Activated T-cell treated with anti-CD3 and anti-CD28 coated beads, Interleukin-2, amount 50 U/mL, for 72 hours (primary cell): ENCODE measurements around the gene PPIE. TPM values are rescaled to one million over a fixed set of nuclear protein-coding genes. Genes with fewer than 3 reads are reported as not detected.

Source experiments
- ATAC-seq, 2 donors: fragments of 150-1000 bp; cut with Tn5 transposase; replicated peaks in 1 of 2; 2 replicates each; pipeline ENCODE4 v1.10.0; 2021; ENCODE audit warnings: moderate library complexity in 2 of 2, mild to moderate bottlenecking in 1 of 2
- DNase-seq, 2 donors: peaks; one replicate each; pipeline ENCODE4 v3.0.0; 2021 to 2022; ENCODE audit warnings: mixed read lengths in 1 of 2
- H3K27ac Mint-ChIP-seq: one replicate; pipeline ENCODE4 v1.8.0; 2022; ENCODE audit warnings: mild to moderate bottlenecking, moderate library complexity, mixed read lengths
- H3K27me3 Mint-ChIP-seq: one replicate; pipeline ENCODE4 v1.8.0; 2022; ENCODE audit warnings: low read depth, mixed read lengths
- H3K36me3 Mint-ChIP-seq, 2 donors: one replicate each; pipeline ENCODE4 v1.8.0; 2022; ENCODE audit warnings: mixed read lengths in 2 of 2, mild to moderate bottlenecking in 1 of 2; ENCODE audit not compliant: insufficient read depth in 2 of 2
- H3K4me1 Mint-ChIP-seq: one replicate; pipeline ENCODE4 v1.8.0; 2022; ENCODE audit warnings: low read depth, mixed read lengths
- H3K4me3 Mint-ChIP-seq, 2 donors: one replicate each; pipeline ENCODE4 v1.8.0; 2022; ENCODE audit warnings: mild to moderate bottlenecking in 2 of 2, mixed read lengths in 2 of 2, moderate library complexity in 2 of 2
- H3K9me3 Mint-ChIP-seq, 2 donors: one replicate each; pipeline ENCODE4 v1.8.0; 2022; ENCODE audit warnings: mixed read lengths in 2 of 2
- total RNA-seq, 2 donors: library from RNA; stranded (reverse); gene quantifications; one replicate each; pipeline ENCODE4 v1.2.3, GENCODE V29; 2022

PPIE gene
- total RNA-seq, 2 donors from 2014 or later = 47.3 to 54.6 TPM

GRCh38 chr1:39799770-39800470, 61.2 kb downstream of the PPIE start:
- Mint-ChIP-seq H3K27ac (peak overlapping the region; percentile 76), H3K4me1 (peaks cover 19% of the 10 kb centered on the region), H3K36me3 (no peaks in the 10 kb centered on the region), H3K27me3 (no peaks in the 10 kb centered on the region), H3K9me3 (no peaks in the 10 kb centered on the region), H3K4me3 (peak overlapping the region; percentile 70 to 79)
- ATAC-seq = peak; percentile 59 to 71
- peak; percentile 71 to 72 for DNase-seq

GRCh38 chr1:39800471-39800835, 61.8 kb downstream of the PPIE start:
- no peaks in the 10 kb centered on the region for H3K27me3 Mint-ChIP-seq
- no peak for DNase-seq
- no peak overlapping the region for H3K4me3 Mint-ChIP-seq
- H3K36me3 Mint-ChIP-seq = peaks cover 0 to under 1% of the 10 kb centered on the region in 2 donors
- no peak overlapping the region for H3K27ac Mint-ChIP-seq
- H3K9me3 Mint-ChIP-seq = no peaks in the 10 kb centered on the region
- no peak for ATAC-seq
- peaks cover 16% of the 10 kb centered on the region for H3K4me1 Mint-ChIP-seq

GRCh38 chr1:39802496-39803260, 64.0 kb downstream of the PPIE start:
- Mint-ChIP-seq H3K9me3 (peaks cover 2% of the 10 kb centered on the region in 2 donors), H3K27ac (no peak overlapping the region), H3K27me3 (no peaks in the 10 kb centered on the region), H3K4me1 (peaks cover 16% of the 10 kb centered on the region), H3K36me3 (peaks cover 0 to 4% of the 10 kb centered on the region in 2 donors), H3K4me3 (no peak overlapping the region)
- no peak for DNase-seq
- no peak for ATAC-seq

GRCh38 chr1:39805385-39805784, 66.7 kb downstream of the PPIE start:
- ATAC-seq = no peak

GRCh38 chr1:39808784-39809517, 70.3 kb downstream of the PPIE start:
- Mint-ChIP-seq H3K9me3 (peaks cover 2% of the 10 kb centered on the region in 2 donors), H3K27me3 (no peaks in the 10 kb centered on the region), H3K36me3 (peaks cover 0 to 4% of the 10 kb centered on the region in 2 donors), H3K4me3 (no peak overlapping the region), H3K4me1 (no peaks in the 10 kb centered on the region), H3K27ac (no peak overlapping the region)
- ATAC-seq (no peak), DNase-seq (no peak)

More at GRCh38 chr1:39805385-39805784, 66.7 kb downstream of the PPIE start:
- DNase-seq = no peak
- H3K27ac Mint-ChIP-seq = peak overlapping the region; percentile 1
- no peak overlapping the region for H3K4me3 Mint-ChIP-seq
- peaks cover 2% of the 10 kb centered on the region in 2 donors for H3K9me3 Mint-ChIP-seq
- no peaks in the 10 kb centered on the region for H3K4me1 Mint-ChIP-seq
- no peaks in the 10 kb centered on the region for H3K27me3 Mint-ChIP-seq
- peaks cover 0 to 4% of the 10 kb centered on the region in 2 donors for H3K36me3 Mint-ChIP-seq

GRCh38 chr1:39812913-39813312, 74.2 kb downstream of the PPIE start:
- DNase-seq (no peak), ATAC-seq (no peak)
- H3K4me1 Mint-ChIP-seq = peaks cover 17% of the 10 kb centered on the region
- H3K4me3 Mint-ChIP-seq = no peak overlapping the region
- no peak overlapping the region for H3K27ac Mint-ChIP-seq
- H3K36me3 Mint-ChIP-seq = no peaks in the 10 kb centered on the region
- no peaks in the 10 kb centered on the region for H3K9me3 Mint-ChIP-seq
- H3K27me3 Mint-ChIP-seq = peaks cover 7% of the 10 kb centered on the region

Other genes with a start within 250 kb of the PPIE start
- gene BMP8A, start 247.2 kb upstream of the PPIE start, total RNA-seq = under 1 TPM; 0.35 to 0.38 TPM
- gene PABPC4, start 162.1 kb upstream of the PPIE start, total RNA-seq = 100 to 1,000 TPM; 333 to 424 TPM
- gene HEYL, start 99.2 kb upstream of the PPIE start, total RNA-seq = under 1 TPM; 0.32 to 0.89 TPM
- gene NT5C1A, start 66.8 kb upstream of the PPIE start, total RNA-seq = under 1 TPM in 1 of 2 donors, not detected in 1; 0.29 TPM
- under 1 TPM; 0.35 to 0.86 TPM for gene HPCAL4, start 47.4 kb upstream of the PPIE start, total RNA-seq
- 1 to 10 TPM; 2.9 TPM for gene OXCT2, start 32.5 kb downstream of the PPIE start, total RNA-seq
- 1 to 10 TPM in 1 of 2 donors, under 1 TPM in 1; 0.69 to 1.5 TPM for gene BMP8B, start 50.0 kb downstream of the PPIE start, total RNA-seq
- gene TRIT1, start 144.6 kb downstream of the PPIE start, total RNA-seq = 10 to 100 TPM; 20.5 to 22.6 TPM
- under 1 TPM; 0.30 to 0.70 TPM for gene MYCL, start 163.0 kb downstream of the PPIE start, total RNA-seq
- 1 to 10 TPM; 7.2 to 9.5 TPM for gene MFSD2A, start 216.3 kb downstream of the PPIE start, total RNA-seq